DND-41 (cell line): Measurements from ENCODE around the gene PCMTD2.

Experiments
- ATAC-seq: fragments of 200-7000 bp; cut with Tn5 transposase; 3 replicates; pipeline ENCODE4 v1.9.1; 2021; ENCODE audit warnings: low read depth; ENCODE audit not compliant: insufficient read depth
- DNase-seq: peaks from one replicate; pipeline ENCODE4 v3.0.0-alpha.2; 2020
- H2AFZ ChIP-seq: 2 replicates; pipeline ENCODE4 v1.6.0; 2012; ENCODE audit warnings: low read depth, low read length
- H3K27ac ChIP-seq: 2 replicates; pipeline ENCODE4 v1.5.1; 2012; ENCODE audit warnings: low read length, inconsistent platforms
- H3K27me3 ChIP-seq: fragments of 200-600 bp; sonication (generic); 2 replicates; pipeline ENCODE4 v1.6.0; 2012; ENCODE audit warnings: low read length, mild to moderate bottlenecking, inconsistent platforms; ENCODE audit not compliant: insufficient read depth, poor library complexity
- H3K36me3 ChIP-seq: 2 replicates; pipeline ENCODE4 v1.5.1; 2012; ENCODE audit warnings: low read length, inconsistent platforms; ENCODE audit not compliant: insufficient read depth
- H3K4me1 ChIP-seq: 2 replicates; pipeline ENCODE4 v1.5.1; 2012; ENCODE audit warnings: mild to moderate bottlenecking, low read length; ENCODE audit not compliant: insufficient read depth
- H3K4me2 ChIP-seq: 2 replicates; pipeline ENCODE4 v1.6.0; 2012; ENCODE audit warnings: mild to moderate bottlenecking, moderate library complexity, low read length, inconsistent platforms; ENCODE audit not compliant: insufficient read depth
- H3K4me3 ChIP-seq, 2 experiments: fragments of 200-600 bp in 1 of 2; shearing (Covaris generic) in 1 of 2; 2 replicates each; pipeline ENCODE4 v1.5.1; 2012 to 2016; ENCODE audit warnings: inconsistent platforms in 2 of 2, low read length in 2 of 2, mild to moderate bottlenecking in 2 of 2, low read depth in 1 of 2, moderate library complexity in 1 of 2
- H3K79me2 ChIP-seq: 2 replicates; pipeline ENCODE4 v1.6.0; 2012; ENCODE audit warnings: low read length, inconsistent platforms; ENCODE audit not compliant: insufficient read depth
- H3K9ac ChIP-seq: 2 replicates; pipeline ENCODE4 v1.6.0; 2012; ENCODE audit warnings: low read depth, mild to moderate bottlenecking, inconsistent platforms, low read length, moderate library complexity
- H3K9me3 ChIP-seq: 2 replicates; pipeline ENCODE4 v1.5.1; 2012; ENCODE audit warnings: low read length, moderate library complexity, mild to moderate bottlenecking, inconsistent platforms; ENCODE audit not compliant: insufficient read depth, severe bottlenecking
- H4K20me1 ChIP-seq: 2 replicates; pipeline ENCODE4 v1.6.0; 2012; ENCODE audit warnings: low read length; ENCODE audit not compliant: insufficient read depth
- CTCF ChIP-seq: IDR thresholded peaks from 2 replicates; pipeline ENCODE4 v1.5.1; 2012; ENCODE audit warnings: borderline replicate concordance, low read length, moderate library complexity, mild to moderate bottlenecking; ENCODE audit not compliant: poor library complexity, severe bottlenecking; ENCODE audit errors: extremely low read depth
- EZH2 ChIP-seq: IDR thresholded peaks from 3 replicates; pipeline ENCODE4 v1.6.1; 2012; ENCODE audit warnings: borderline replicate concordance, low read depth, mild to moderate bottlenecking, moderate library complexity, low read length, inconsistent platforms; ENCODE audit not compliant: severe bottlenecking

Gene PCMTD2

GRCh38 chr20:64229507-64230061 is 26.0 kb upstream of the PCMTD2 start:
- TF ChIP-seq EZH2 = no peak
- TF ChIP-seq CTCF = no peak
- Histone ChIP-seq H3K9me3 (no peaks in the 10 kb centered on the region), H3K4me2 (no peak overlapping the region), H3K9ac (no peak overlapping the region), H3K27me3 (peaks cover 11% of the 10 kb centered on the region), H3K4me3 (no peak overlapping the region), H4K20me1 (peaks cover 6% of the 10 kb centered on the region; the same call in 1 of the 2 replicates), H3K79me2 (no peaks in the 10 kb centered on the region), H2AFZ (no peak overlapping the region), H3K36me3 (no peaks in the 10 kb centered on the region), H3K27ac (no peak overlapping the region), H3K4me1 (no peaks in the 10 kb centered on the region)
- ATAC-seq (no peak), DNase-seq (no peak)

- no peak overlapping the region for H3K27ac ChIP-seq
- H3K4me2 ChIP-seq = no peak overlapping the region
- TF ChIP-seq CTCF (no peak), EZH2 (no peak)
- no peaks in the 10 kb centered on the region for H3K36me3 ChIP-seq
- no peak for DNase-seq
- ATAC-seq = no peak
- no peaks in the 10 kb centered on the region for H3K9me3 ChIP-seq
- H2AFZ ChIP-seq = no peak overlapping the region
- H3K79me2 ChIP-seq = no peaks in the 10 kb centered on the region
- no peaks in the 10 kb centered on the region for H3K4me1 ChIP-seq
- H3K27me3 ChIP-seq = peaks cover 11% of the 10 kb centered on the region
- no peak overlapping the region for H3K4me3 ChIP-seq
- H4K20me1 ChIP-seq = peaks cover 6% of the 10 kb centered on the region; the same call in 1 of the 2 replicates
- H3K9ac ChIP-seq = no peak overlapping the region
These were observed 24.9 kb upstream of the PCMTD2 start for GRCh38 chr20:64230461-64231145.

- no peak overlapping the region for H3K9ac ChIP-seq
- no peak for DNase-seq
- no peak overlapping the region for H3K27ac ChIP-seq
- H3K27me3 ChIP-seq = peaks cover 11% of the 10 kb centered on the region
- H3K4me3 ChIP-seq = no peak overlapping the region
- H3K4me2 ChIP-seq = no peak overlapping the region
- no peaks in the 10 kb centered on the region for H3K36me3 ChIP-seq
- H3K4me1 ChIP-seq = no peaks in the 10 kb centered on the region
- no peak for ATAC-seq
- H3K79me2 ChIP-seq = no peaks in the 10 kb centered on the region
- H2AFZ ChIP-seq = no peak overlapping the region
- no peaks in the 10 kb centered on the region for H3K9me3 ChIP-seq
- TF ChIP-seq CTCF (no peak), EZH2 (no peak)
- no peaks in the 10 kb centered on the region; the same call in 1 of the 2 replicates for H4K20me1 ChIP-seq
These were observed 23.7 kb upstream of the PCMTD2 start for GRCh38 chr20:64231621-64232550.
